Kidney epithelial cell (primary cell): ENCODE measurements around the gene MSANTD3. TPM values are rescaled to one million over a fixed set of nuclear protein-coding genes. Genes with fewer than 3 reads are reported as not detected.

ENCODE experiments used
- DNase-seq: peaks from one replicate; pipeline ENCODE4 v3.0.0-alpha.2; 2010; ENCODE audit warnings: low read depth
- H3K27me3 ChIP-seq: 2 replicates; pipeline ENCODE4 v1.6.0; 2011; ENCODE audit warnings: low read length; ENCODE audit not compliant: control insufficient read depth, insufficient read depth
- H3K36me3 ChIP-seq: 2 replicates; pipeline ENCODE4 v1.5.1; 2011; ENCODE audit warnings: low read length; ENCODE audit not compliant: control insufficient read depth, insufficient read depth
- H3K4me3 ChIP-seq: 2 replicates; pipeline ENCODE4 v1.5.1; 2011; ENCODE audit warnings: low read depth, mild to moderate bottlenecking, control low read depth, low read length
- total RNA-seq: library from RNA; depleted of rRNA; stranded (reverse); fragments of >200 nt; gene quantifications from 2 replicates; pipeline ENCODE4 v1.2.3, GENCODE V29; 2015
- TF ChIP-seq, protein P1 (sequence below): IDR thresholded peaks from 2 replicates; pipeline ENCODE4 v1.5.1; 2011; ENCODE audit warnings: mild to moderate bottlenecking, moderate library complexity, low read length, control low read depth, inconsistent platforms; ENCODE audit not compliant: insufficient read depth, poor library complexity, severe bottlenecking

Gene MSANTD3
- total RNA-seq, 1 donor from 2014 or later, result 77.3 TPM

DNA sequence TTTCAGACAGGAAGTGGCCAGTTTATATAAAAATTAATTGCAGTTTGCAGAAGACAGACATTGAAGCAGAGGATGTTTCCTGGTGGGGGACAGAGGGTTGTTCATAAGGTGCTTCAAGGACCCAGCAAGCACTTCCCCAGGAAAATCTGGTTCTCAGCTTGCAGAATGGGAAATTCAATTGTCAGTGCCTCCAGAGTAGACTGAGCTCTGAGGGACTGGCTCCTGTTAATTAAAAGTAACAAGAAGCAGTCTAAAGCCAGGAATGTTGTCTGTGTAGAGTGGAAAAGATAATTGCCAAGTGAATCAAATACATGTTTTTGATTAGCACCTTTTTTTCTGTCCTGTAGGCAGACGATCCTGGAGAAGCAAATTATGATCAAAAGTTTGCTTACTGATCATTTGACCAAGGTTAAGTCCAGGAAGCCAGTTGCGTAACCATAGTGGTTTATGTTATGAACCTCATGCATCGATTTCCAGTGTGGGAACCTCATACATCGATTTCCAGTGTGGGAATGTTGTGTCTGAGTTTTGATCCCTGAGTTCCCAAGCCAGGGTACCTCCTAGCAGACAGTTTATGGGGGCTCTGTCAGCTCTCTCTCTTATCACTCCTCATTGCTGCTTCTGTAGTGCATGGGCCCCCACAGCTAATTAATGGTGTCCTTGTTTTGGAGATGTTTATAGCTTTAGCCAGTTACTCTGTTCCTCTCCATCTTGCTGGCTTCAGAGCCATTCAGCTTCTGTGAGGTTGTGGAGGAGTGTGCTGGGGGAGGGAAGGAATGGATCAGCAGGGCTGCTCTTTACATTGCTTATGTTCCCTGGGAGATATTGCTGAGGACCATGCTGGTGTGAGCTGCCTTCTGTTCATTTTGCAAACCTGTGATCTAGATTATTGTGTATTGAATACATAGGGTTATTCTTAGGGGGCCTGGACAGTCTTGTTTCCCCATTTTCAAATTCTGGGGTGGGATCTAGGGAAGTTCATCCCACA, 17.1 kb downstream of the MSANTD3 start:
- no peak overlapping the region for H3K4me3 ChIP-seq
- TF ChIP-seq, protein P1, sequence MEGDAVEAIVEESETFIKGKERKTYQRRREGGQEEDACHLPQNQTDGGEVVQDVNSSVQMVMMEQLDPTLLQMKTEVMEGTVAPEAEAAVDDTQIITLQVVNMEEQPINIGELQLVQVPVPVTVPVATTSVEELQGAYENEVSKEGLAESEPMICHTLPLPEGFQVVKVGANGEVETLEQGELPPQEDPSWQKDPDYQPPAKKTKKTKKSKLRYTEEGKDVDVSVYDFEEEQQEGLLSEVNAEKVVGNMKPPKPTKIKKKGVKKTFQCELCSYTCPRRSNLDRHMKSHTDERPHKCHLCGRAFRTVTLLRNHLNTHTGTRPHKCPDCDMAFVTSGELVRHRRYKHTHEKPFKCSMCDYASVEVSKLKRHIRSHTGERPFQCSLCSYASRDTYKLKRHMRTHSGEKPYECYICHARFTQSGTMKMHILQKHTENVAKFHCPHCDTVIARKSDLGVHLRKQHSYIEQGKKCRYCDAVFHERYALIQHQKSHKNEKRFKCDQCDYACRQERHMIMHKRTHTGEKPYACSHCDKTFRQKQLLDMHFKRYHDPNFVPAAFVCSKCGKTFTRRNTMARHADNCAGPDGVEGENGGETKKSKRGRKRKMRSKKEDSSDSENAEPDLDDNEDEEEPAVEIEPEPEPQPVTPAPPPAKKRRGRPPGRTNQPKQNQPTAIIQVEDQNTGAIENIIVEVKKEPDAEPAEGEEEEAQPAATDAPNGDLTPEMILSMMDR, result no peak
- H3K36me3 ChIP-seq, result peaks cover 1% of the 10 kb centered on the region
- DNase-seq, result no peak
- H3K27me3 ChIP-seq, result no peaks in the 10 kb centered on the region

DNA sequence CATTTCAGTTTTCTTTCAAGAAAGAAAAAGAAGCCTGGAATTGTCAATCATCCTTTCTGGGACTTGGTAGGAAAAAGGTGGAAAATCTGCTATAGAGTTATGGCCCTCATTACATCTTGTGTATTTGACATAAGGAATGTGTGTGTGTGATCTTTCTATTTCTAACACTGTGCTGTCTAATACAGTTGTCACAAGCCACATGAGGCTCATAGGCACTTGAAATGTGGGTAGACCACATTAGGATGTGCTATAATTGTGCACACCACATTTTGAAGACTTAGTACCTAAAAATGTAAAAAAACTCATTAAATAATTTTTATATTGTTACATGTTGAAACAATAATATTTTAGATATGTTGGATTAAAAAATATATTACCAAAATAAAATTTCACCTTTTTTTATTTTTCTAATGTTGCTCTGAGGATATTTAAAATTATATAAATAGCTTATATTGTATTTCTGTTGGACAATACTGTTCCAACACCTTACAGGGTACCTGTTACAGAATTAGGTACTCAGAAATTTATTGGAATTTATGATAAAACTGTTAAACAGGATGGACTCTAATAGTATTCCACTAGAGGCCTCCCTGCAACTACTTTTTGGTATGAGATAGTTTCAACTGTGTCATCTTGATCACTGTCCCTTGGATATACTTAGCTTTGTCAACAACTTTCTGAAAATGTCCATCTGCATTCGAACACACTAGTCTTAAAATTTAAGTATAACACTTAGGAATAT, 18.4 kb downstream of the MSANTD3 start:
- Histone ChIP-seq H3K27me3 (no peaks in the 10 kb centered on the region), H3K36me3 (peaks cover 1% of the 10 kb centered on the region), H3K4me3 (no peak overlapping the region)
- no peak for DNase-seq
- TF ChIP-seq, protein P1, result no peak

DNA sequence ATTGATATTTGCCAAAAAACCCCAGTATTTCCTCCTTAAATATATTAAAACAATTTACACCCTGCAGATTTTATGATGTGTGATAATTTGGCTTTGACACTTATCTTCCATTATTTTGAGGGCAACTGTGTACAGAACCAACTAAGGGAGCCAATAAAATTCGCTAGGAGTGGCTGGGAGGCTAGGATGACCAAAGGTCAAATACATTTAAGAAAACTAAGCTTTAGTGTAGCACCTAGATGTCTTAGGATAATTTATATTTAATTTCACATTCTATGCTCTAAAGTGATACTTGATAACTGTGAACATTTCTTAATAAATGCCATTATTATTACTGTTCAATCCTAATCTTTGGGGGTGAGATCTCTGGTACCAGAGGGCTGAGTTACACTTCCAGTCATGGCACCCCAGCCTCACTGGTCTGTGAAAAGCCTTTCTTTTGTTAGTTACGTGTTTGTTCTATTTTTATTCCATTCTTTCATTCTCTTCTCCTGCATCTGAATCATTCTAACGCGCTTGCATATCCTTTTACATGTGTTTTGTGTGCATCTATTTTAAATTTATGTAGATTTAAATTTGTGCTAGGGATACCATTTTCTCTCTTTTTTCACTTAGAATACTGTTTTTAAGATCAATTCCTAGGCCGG, 19.1 kb downstream of the MSANTD3 start:
- H3K36me3 ChIP-seq, result peaks cover 1% of the 10 kb centered on the region
- TF ChIP-seq, protein P1, result no peak
- no peaks in the 10 kb centered on the region for H3K27me3 ChIP-seq
- H3K4me3 ChIP-seq, result no peak overlapping the region
- DNase-seq, result no peak

DNA sequence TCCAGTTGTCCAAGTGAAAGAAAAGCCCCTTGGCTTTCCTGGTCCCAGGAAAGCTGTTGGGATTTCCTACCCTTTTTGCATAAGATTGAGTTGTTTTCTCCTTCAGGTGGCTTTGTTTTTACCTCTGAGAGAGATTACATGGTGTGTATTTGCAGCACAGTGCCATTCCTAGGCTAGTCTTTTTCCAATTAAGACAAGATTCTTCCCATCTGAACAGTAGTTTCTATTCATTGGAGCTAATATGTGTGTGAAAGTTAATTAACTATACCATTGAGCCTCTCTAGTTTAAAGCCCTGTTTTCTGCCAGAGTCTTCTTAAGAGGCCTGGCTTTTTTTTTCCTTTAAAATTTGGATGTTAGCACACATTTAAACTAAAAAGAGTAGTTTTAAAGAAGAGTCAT, 20.1 kb downstream of the MSANTD3 start:
- Histone ChIP-seq H3K4me3 (no peak overlapping the region), H3K27me3 (no peaks in the 10 kb centered on the region), H3K36me3 (peaks cover 1% of the 10 kb centered on the region)
- TF ChIP-seq, protein P1, result no peak
- DNase-seq, result no peak

DNA sequence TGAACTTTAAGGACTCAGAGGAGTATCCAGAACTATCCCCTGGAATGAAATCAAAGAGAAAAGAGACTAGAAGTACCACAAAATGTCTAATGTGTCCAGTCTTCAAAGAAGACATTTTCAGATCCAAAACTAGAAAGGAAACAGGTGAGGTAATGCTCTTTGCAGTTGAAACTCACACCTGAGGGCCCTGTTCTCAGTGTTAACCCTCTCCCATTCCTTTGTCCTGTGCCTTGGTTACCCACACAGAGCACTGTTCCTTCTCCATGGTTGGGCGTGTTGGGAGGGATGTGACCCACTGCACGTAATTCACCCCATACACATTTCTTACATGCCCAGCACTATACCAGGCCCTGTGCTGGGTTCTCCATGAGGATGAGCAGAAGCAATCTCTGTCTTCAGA, 21.3 kb downstream of the MSANTD3 start:
- H3K27me3 ChIP-seq, result no peaks in the 10 kb centered on the region
- DNase-seq, result no peak
- H3K36me3 ChIP-seq, result peaks cover 1% of the 10 kb centered on the region
- TF ChIP-seq, protein P1, result no peak
- H3K4me3 ChIP-seq, result no peak overlapping the region
